Left kidney (tissue), 8 donors: Measurements from ENCODE around the gene C16orf89. TPM values are rescaled to one million over a fixed set of nuclear protein-coding genes. Genes with fewer than 3 reads are reported as not detected.
"Not testable (repeated sequence)": the region's sequence is repeated elsewhere in the genome, so short reads cannot be mapped to it uniquely, and the experiment has no call there.

Experiments
- DNase-seq: peaks from one replicate; pipeline ENCODE4 v3.0.0-alpha.2; 2013
- long read RNA-seq, 8 donors: transcript quantifications; one replicate each; lab custom pipeline, GENCODE V29; 2026
- polyA plus RNA-seq: library from polyadenylated mRNA; unstranded; fragments of 120-200 nt; gene quantifications from one replicate; pipeline ENCODE4 v1.2.1, GENCODE V29; 2013; ENCODE audit not compliant: insufficient read length

Gene C16orf89
- 3.3 TPM for polyA plus RNA-seq
- long read RNA-seq, donor 1 = 0 reads
- long read RNA-seq, donor 2, partial matches to known transcripts = 0 of 1 reads
- long read RNA-seq, donor 2, other reads (novel, unspliced or antisense) = 0 of 1 reads
- long read RNA-seq, donor 3, partial matches to known transcripts = 0 of 2 reads
- long read RNA-seq, donor 3, other reads (novel, unspliced or antisense) = 0 of 2 reads
- long read RNA-seq, donor 4, partial matches to known transcripts = 0 of 1 reads
- long read RNA-seq, donor 4, other reads (novel, unspliced or antisense) = 0 of 1 reads
- long read RNA-seq, donor 5, partial matches to known transcripts = 0 of 3 reads
- long read RNA-seq, donor 5, other reads (novel, unspliced or antisense) = 0 of 3 reads
- long read RNA-seq, donor 6, partial matches to known transcripts = 0 of 2 reads
- long read RNA-seq, donor 6, other reads (novel, unspliced or antisense) = 0 of 2 reads
- long read RNA-seq, donor 7, partial matches to known transcripts = 0 of 4 reads
- long read RNA-seq, donor 7, other reads (novel, unspliced or antisense) = 0 of 4 reads
- long read RNA-seq, donor 8, partial matches to known transcripts = 0 of 8 reads
- long read RNA-seq, donor 8, other reads (novel, unspliced or antisense) = 6 of 8 reads

GRCh38 chr16:5065813-5066212, at the start of gene C16orf89:
Gene C16orf89, minus strand, starts transcription at chr16:5065956. Its CDS starts 48 bp downstream, at chr16:5065908.
- DNase-seq = no peak

DNA sequence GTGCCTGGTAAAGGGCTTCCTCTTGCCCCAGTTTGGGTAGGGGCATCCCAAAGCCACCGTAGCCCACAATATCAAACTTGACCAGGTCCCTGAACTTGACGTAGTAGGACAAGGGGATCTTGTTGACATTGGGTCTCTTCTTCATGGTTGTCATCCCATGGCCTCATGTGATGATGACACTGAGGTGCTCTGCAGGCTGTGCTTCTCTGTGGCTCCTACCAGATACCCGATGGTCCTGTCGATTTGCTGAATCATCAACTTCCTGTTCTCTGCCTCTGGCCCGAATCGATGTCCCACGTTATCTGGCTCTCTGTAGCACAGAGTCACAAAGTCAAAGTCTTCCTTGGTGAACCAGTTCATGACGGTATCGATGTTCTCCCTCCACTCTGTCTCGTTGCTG, 45.2 kb upstream of the C16orf89 start:
- DNase-seq = not testable (repeated sequence)

GRCh38 chr16:5108505-5109158, 42.9 kb upstream of the C16orf89 start:
- no peak for DNase-seq

DNA sequence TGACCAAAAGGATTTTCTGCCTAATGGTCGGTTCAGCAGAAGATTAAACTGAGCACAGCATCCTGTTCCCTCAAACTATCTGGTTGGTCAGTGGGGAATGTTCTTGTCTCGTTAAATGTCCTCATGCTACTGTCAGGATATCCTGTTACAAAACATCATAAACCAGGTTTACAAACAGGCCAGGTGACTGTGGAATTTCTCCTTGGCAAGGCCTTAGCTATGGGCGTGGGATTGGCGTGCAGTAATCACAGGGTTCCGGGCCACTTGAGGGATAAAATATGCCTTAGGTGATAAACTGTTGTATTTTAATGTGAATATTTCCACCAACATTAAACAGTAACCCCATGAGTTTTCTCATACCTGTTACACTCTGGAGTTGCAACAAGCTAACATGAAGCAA, 39.3 kb upstream of the C16orf89 start:
- DNase-seq = not testable (repeated sequence)

GRCh38 chr16:5103296-5104032, 37.7 kb upstream of the C16orf89 start:
- DNase-seq = not testable (repeated sequence)

DNA sequence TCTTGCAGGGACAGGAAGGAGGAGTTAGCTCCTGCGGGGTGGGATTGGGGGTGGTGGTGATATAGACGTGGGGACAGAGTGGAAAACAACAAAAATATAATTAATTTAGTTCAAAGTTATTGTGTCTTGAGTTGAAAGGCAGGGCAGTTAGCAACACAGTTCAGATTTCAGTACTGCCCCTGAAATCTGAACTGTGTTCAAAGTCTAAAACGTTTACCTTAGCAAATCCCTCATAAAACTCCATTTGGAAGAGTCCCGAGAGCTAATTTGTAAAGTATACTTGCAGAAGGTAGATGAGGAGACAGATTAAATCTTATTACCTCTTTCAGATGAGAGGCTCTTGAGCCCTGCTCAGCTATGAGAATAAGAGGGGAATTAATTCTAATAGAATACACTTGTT, 33.4 kb upstream of the C16orf89 start:
- DNase-seq = not testable (repeated sequence)

- DNase-seq = peak; percentile 67
Observed at GRCh38 chr16:5098221-5099159, 32.7 kb upstream of the C16orf89 start.

DNA sequence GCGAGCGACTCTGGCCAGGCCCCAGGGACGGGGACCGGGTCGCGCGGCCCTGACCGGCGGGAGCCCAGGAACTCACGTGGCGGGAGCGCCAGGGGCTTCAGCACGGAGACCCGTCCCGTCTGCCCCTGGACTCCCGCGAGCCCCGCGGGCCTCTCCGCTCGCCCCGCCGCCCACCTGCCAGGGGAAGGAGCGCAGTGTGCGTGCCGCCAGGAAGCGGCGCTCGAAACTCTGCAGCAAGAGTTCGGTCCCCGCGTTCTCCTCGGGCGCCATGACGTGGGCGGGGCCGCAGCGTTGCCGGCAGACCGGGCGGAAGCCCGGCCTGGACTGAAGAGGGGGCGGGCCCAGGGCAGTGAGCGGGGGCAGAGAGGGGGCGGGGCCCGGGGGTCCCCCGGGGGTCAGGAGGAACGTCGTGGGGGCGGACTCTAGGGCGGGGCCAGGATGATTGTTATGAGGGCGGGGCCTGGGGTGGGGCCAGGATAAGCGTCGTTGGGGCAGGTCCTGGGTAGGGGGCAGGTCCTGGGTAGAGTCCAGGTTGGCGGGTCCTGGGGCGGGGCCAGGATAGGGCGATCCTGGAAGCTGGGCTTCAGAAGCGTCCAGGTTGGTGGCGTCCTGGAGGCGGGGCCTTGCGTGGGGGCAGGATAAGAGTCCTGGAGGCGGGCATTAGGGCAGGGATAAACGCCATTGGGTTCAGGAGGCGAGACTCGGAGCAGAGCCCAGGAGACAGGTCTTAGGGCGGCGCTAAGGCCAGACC, 31.9 kb upstream of the C16orf89 start, which contains the start of gene EEF2KMT:
TSS of gene EEF2KMT (minus strand) at position 326 of the 751 bp plus-strand sequence. CDS start at position 270, 56 bp downstream.
- DNase-seq = peak; percentile 96

DNA sequence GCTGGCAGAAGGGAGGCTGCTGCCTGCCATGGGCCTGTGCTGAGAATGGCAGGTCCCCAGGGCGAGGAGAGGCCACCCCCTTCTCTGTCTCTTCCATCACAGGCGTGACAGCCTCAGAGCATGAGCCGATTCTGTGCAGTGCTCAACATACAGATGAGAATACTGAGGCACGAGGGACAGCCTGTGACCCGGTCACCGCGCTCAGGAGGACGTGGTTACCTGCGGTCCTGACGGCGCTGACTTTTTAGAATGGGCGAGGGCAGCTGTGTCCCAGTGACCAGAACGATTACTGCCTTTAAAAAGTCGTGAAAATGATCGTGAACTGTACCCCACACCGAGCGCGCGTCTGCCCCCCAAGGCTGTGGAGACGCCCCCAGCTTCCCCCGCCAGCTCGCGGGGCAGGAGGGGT, 31.3 kb upstream of the C16orf89 start:
- DNase-seq = not testable (repeated sequence)

GRCh38 chr16:5096437-5097060, 30.8 kb upstream of the C16orf89 start:
- DNase-seq = not testable (repeated sequence)

GRCh38 chr16:5095145-5095830, 29.5 kb upstream of the C16orf89 start:
- not testable (repeated sequence) for DNase-seq

GRCh38 chr16:5093746-5094145, 28.0 kb upstream of the C16orf89 start:
- DNase-seq = not testable (repeated sequence)

- not testable (repeated sequence) for DNase-seq
Observed at GRCh38 chr16:5093081-5093480, 27.3 kb upstream of the C16orf89 start.

- DNase-seq = not testable (repeated sequence)
Observed at GRCh38 chr16:5090592-5090991, 24.8 kb upstream of the C16orf89 start.

DNA sequence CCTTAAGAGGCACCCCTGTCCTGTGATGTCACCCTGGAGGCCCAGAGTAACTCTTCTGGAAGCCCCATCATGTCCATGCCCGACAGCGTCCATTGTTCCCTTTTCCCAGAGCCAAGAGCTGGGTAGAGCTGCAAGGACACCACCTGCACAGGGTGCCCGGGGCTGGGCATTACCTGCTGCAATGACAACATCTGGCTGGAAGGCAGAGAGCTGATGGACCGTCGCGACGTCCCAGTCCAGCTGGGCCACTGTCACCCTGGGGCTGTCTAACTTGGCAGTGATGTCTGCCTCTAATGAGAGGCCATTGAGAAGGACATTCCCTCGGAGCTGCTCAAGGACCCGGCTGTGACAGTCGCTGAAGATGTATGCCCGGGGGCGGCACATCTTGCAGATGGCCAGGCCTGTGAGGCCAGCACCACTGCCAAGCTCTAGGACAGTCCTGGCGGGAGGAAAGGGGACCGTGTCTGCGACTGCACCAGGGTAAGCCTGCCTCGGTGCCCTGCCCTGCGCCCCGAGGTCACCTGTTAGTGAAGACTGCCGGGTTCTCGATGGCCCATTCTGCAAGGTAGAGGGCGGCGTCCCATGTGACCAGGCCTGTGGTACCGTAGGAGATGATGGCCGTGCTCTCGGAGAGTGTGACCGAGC, 24.3 kb upstream of the C16orf89 start:
- DNase-seq = not testable (repeated sequence)

GRCh38 chr16:5088936-5089335, 23.2 kb upstream of the C16orf89 start:
- not testable (repeated sequence) for DNase-seq

DNA sequence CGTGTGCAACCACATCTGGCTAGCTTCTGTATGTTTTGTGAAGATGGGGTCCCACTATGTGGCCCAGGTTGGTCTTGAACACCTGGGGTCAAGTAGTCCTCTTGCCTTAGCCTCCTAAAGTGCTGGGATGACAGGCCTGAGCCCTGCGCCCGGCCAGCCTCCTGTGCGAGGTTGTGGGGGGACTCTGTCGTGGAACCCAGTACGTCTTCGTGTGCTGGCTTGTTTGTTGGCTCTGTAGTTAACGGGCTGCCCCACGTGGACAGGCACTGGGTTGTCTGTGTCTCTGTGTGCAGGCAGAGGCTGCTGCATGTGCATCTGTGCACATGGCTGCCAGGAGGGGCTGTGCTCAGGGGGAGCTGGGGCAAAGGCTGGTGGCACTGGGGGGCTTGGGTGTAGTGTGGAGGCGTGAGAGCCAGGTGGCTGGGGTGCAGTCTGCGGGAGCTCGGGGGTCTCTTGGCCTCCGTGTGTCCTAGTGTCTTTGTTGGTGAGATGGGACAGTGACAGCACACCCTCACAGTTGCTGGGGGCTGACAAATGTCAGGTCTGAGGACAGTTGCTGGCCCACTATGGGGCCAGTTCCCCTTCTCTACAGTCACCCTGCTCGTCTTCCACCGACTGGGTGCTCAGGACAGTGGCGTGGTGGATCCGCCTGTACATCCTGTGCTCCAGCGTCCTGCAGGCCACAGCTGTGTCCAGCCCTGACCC, 22.5 kb upstream of the C16orf89 start:
- not testable (repeated sequence) for DNase-seq

GRCh38 chr16:5085716-5086115, 20.0 kb upstream of the C16orf89 start:
- DNase-seq = not testable (repeated sequence)
